Activated gamma-delta T cell treated with anti-CD3 and anti-CD28 coated beads, Interleukin-2, amount 50 U/mL, for 16 hours (primary cell): ENCODE data around the gene GPBP1L1.
"Not testable (repeated sequence)": the region's sequence is repeated elsewhere in the genome, so short reads cannot be mapped to it uniquely, and the experiment has no call there.

Experiments
- DNase-seq: peaks from one replicate; pipeline ENCODE4 v3.0.0-alpha.2; 2020; ENCODE audit warnings: low read depth

Gene GPBP1L1

GRCh38 chr1:45686288-45687013 lies at the start of gene GPBP1L1:
Gene GPBP1L1, minus strand, starts transcription at chr1:45686533. Its CDS starts 27,446 bp downstream, at chr1:45659087.
- peak; percentile 97 for DNase-seq

- DNase-seq: no peak
These were observed 44.5 kb upstream of the GPBP1L1 start for GRCh38 chr1:45730780-45731319.

GRCh38 chr1:45730075-45730779 lies 43.9 kb upstream of the GPBP1L1 start:
- DNase-seq: no peak

- DNase-seq: not testable (repeated sequence)
These were observed 39.7 kb upstream of the GPBP1L1 start for GRCh38 chr1:45726007-45726406.

- no peak for DNase-seq
These were observed 37.1 kb upstream of the GPBP1L1 start for GRCh38 chr1:45723248-45723930.

GRCh38 chr1:45722809-45723208 lies 36.5 kb upstream of the GPBP1L1 start:
- DNase-seq: no peak

GRCh38 chr1:45721207-45721606 lies 34.9 kb upstream of the GPBP1L1 start:
- DNase-seq: no peak

GRCh38 chr1:45718289-45718688 lies 32.0 kb upstream of the GPBP1L1 start:
- no peak for DNase-seq

GRCh38 chr1:45717386-45717785 lies 31.1 kb upstream of the GPBP1L1 start:
- DNase-seq: not testable (repeated sequence)

- DNase-seq: no peak
These were observed 30.4 kb upstream of the GPBP1L1 start for GRCh38 chr1:45716700-45717099.

GRCh38 chr1:45713711-45714110 lies 27.4 kb upstream of the GPBP1L1 start:
- no peak for DNase-seq

- DNase-seq: no peak
These were observed 18.3 kb upstream of the GPBP1L1 start for GRCh38 chr1:45704637-45705036.

GRCh38 chr1:45694823-45695222 lies 8.5 kb upstream of the GPBP1L1 start:
- no peak for DNase-seq

- not testable (repeated sequence) for DNase-seq
These were observed 7.5 kb upstream of the GPBP1L1 start for GRCh38 chr1:45693811-45694210.

- peak; percentile 71 for DNase-seq
These were observed 1.7 kb upstream of the GPBP1L1 start, which contains the start of gene TMEM69 for GRCh38 chr1:45687754-45688740. Gene TMEM69, plus strand, starts transcription at chr1:45688181. Its CDS starts 2,888 bp downstream, at chr1:45691069.

GRCh38 chr1:45687014-45687753 lies 851 bp upstream of the GPBP1L1 start:
- peak; percentile 93 for DNase-seq

- DNase-seq: peak; percentile 57
These were observed 382 bp downstream of the GPBP1L1 start for GRCh38 chr1:45686015-45686287.

GRCh38 chr1:45685308-45686014 lies 872 bp downstream of the GPBP1L1 start:
- DNase-seq: no peak

- DNase-seq: no peak
These were observed 1.9 kb downstream of the GPBP1L1 start for GRCh38 chr1:45684402-45684801.

- DNase-seq: no peak
These were observed 3.4 kb downstream of the GPBP1L1 start for GRCh38 chr1:45682942-45683341.
